HepG2 (cell line): Measurements from ENCODE around the gene PHACTR3. TPM values are rescaled to one million over a fixed set of nuclear protein-coding genes. Genes with fewer than 3 reads are reported as not detected.

Source experiments
- ATAC-seq: fragments of 200-7000 bp; cut with Tn5 transposase; 3 replicates; pipeline ENCODE4 v1.9.1; 2020; ENCODE audit warnings: mild to moderate bottlenecking, moderate library complexity
- BruUV-seq: library from RNA; stranded (reverse); fragments of 400-500 nt; replicated peaks from 2 replicates; lab custom pipeline; 2021; lab: Mats Ljungman, UMichigan
- CTCF ChIA-PET: fragments of 300-600 bp; formaldehyde crosslinking; extraction: SDS; loops from one replicate; lab custom pipeline; 2021; ENCODE audit warnings: low total read pairs, inconsistent platforms, low intra/inter-chr PET ratio; lab: Yijun Ruan, JAX
- POLR2A ChIA-PET: fragments of 350-600 bp; sonication (Branson Sonifier 250); formaldehyde crosslinking; loops from one replicate; lab custom pipeline; 2020; ENCODE audit warnings: antibody characterized with exemption, inconsistent platforms; lab: Yijun Ruan, JAX
- DNase-seq: peaks from one replicate; pipeline ENCODE4 v3.0.0-alpha.2; 2015; ENCODE audit warnings: low spot score
- FAIRE-seq: peaks from 3 replicates; lab custom pipeline; 2011; peaks lifted over from hg19 to GRCh38; lab: Jason Lieb, UNC
- H2AFZ ChIP-seq: one replicate; pipeline ENCODE4 v1.6.1; 2011; ENCODE audit warnings: low read length, inconsistent platforms
- H3K27ac ChIP-seq: fragments of 300-600 bp; 3 replicates; pipeline ENCODE4 v1.8.0; 2011; ENCODE audit warnings: mixed run types, mild to moderate bottlenecking, mixed read lengths, low read length, inconsistent platforms; ENCODE audit not compliant: insufficient read depth; ENCODE audit errors: extremely low read length
- H3K27me3 ChIP-seq, 2 experiments: fragments of 200-600 bp in 1 of 2; 2 replicates in 1 of 2; 3 replicates in 1 of 2; pipeline versions ENCODE4 v1.6.0 to v1.8.0; 2011; ENCODE audit warnings: low read length in 2 of 2, mild to moderate bottlenecking in 2 of 2, moderate library complexity in 2 of 2, inconsistent platforms in 1 of 2; ENCODE audit not compliant: insufficient read depth in 2 of 2, control insufficient read depth in 1 of 2
- H3K36me3 ChIP-seq, 2 experiments: fragments of 200-600 bp in 1 of 2; replicated peaks in 1 of 2; 2 replicates in 1 of 2; 3 replicates in 1 of 2; pipeline versions ENCODE4 v1.5.1 to v1.8.0; 2011; ENCODE audit warnings: low read length in 2 of 2, inconsistent platforms in 1 of 2; ENCODE audit not compliant: insufficient read depth in 2 of 2, control insufficient read depth in 1 of 2
- H3K4me1 ChIP-seq: 2 replicates; pipeline ENCODE4 v1.5.1; 2012; ENCODE audit warnings: low read length, inconsistent platforms; ENCODE audit not compliant: insufficient read depth
- H3K4me2 ChIP-seq: 2 replicates; pipeline ENCODE4 v1.6.0; 2011; ENCODE audit warnings: low read depth, low read length, inconsistent platforms
- H3K4me3 ChIP-seq, 3 experiments: fragments of 200-600 bp in 1 of 3; sonication (generic), shearing (Covaris generic) in 1 of 3; replicated peaks in 1 of 3; 2 replicates each; pipeline ENCODE4 v1.5.1; 2011 to 2016; ENCODE audit warnings: low read length in 3 of 3, inconsistent platforms in 2 of 3, low read depth in 2 of 3, mild to moderate bottlenecking in 2 of 3, control low read depth in 1 of 3, mixed read lengths in 1 of 3; ENCODE audit not compliant: insufficient read depth in 1 of 3
- H3K79me2 ChIP-seq: one replicate; pipeline ENCODE4 v1.6.1; 2011; ENCODE audit warnings: low read length, inconsistent platforms; ENCODE audit not compliant: insufficient read depth
- H3K9ac ChIP-seq: 2 replicates; pipeline ENCODE4 v1.6.0; 2011; ENCODE audit warnings: mild to moderate bottlenecking, low read depth, low read length, inconsistent platforms; ENCODE audit not compliant: insufficient read depth
- H3K9me3 ChIP-seq: 2 replicates; pipeline ENCODE4 v1.5.1; 2012; ENCODE audit warnings: mild to moderate bottlenecking, low read length
- H4K20me1 ChIP-seq: 2 replicates; pipeline ENCODE4 v1.6.0; 2011; ENCODE audit warnings: inconsistent platforms, mild to moderate bottlenecking, low read length, moderate library complexity; ENCODE audit not compliant: insufficient read depth
- DR1 ChIP-seq: sonication (generic); formaldehyde crosslinking; IDR thresholded peaks from 2 replicates; pipeline ENCODE4 v1.8.0; 2021; ENCODE audit warnings: mild to moderate bottlenecking, missing genetic modification reagents, inconsistent platforms
- NPAS2 ChIP-seq: sonication (generic); formaldehyde crosslinking; IDR thresholded peaks from 2 replicates; pipeline ENCODE4 v1.8.0; 2022; ENCODE audit warnings: mild to moderate bottlenecking, missing genetic modification reagents, borderline replicate concordance
- TRIM24 ChIP-seq: sonication (generic); formaldehyde crosslinking; IDR thresholded peaks from 2 replicates; pipeline ENCODE4 v1.8.0; 2022; ENCODE audit warnings: mild to moderate bottlenecking, missing genetic modification reagents
- WIZ ChIP-seq: sonication (generic); formaldehyde crosslinking; IDR thresholded peaks from 2 replicates; pipeline ENCODE4 v1.5.1; 2020; ENCODE audit warnings: mild to moderate bottlenecking, missing genetic modification reagents
- ZNF317 ChIP-seq: sonication (generic); formaldehyde crosslinking; IDR thresholded peaks from 2 replicates; pipeline ENCODE4 v1.5.0; 2020; ENCODE audit warnings: mild to moderate bottlenecking, missing genetic modification reagents
- WGBS: methylation state at CpG from one replicate; pipeline ENCODE4 v1.1.6; 2017; ENCODE audit warnings: low lambda C conversion rate; 5-methylcytosine and 5-hydroxymethylcytosine counted together
- in situ Hi-C: cut with HindIII; loops from 2 replicates; pipeline ENCODE4 v1.10.0; 2017; ENCODE audit warnings: low pct_unique_long_range_greater_than_20kb; ENCODE audit not compliant: extremely low pct_ligation_motif_present
- intact Hi-C: fragments of 100-400 bp; cut with micrococcal nuclease; formaldehyde crosslinking; loops from one replicate; pipeline ENCODE4 v1.10.0; 2022; ENCODE audit not compliant: unreplicated experiment
- polyA plus RNA-seq, 8 experiments: library from polyadenylated mRNA; depleted of rRNA in 3 of 8; stranded (reverse) in 7 of 8; unstranded in 1 of 8; fragments of >200 nt; fragmentation: Illumina TruSeq in 4 of 8; extraction: Trizol in 4 of 8; gene quantifications; 2 replicates each; pipeline versions ENCODE4 v1.2.1 to v1.2.3, GENCODE V29; 2011 to 2016; ENCODE audit warnings: low read depth in 4 of 8, missing spikeins in 1 of 8, mixed read lengths in 1 of 8; ENCODE audit not compliant: insufficient read depth in 1 of 8
- total RNA-seq, 5 experiments: library from RNA; depleted of rRNA; stranded (reverse); fragments of >200 nt; fragmentation: Illumina TruSeq; extraction: Trizol; gene quantifications; 2 replicates each; pipeline ENCODE4 v1.2.3, GENCODE V29; 2016; ENCODE audit warnings: low read depth in 1 of 5
- TF ChIP-seq, protein P1 (sequence below): IDR thresholded peaks from 2 replicates; pipeline ENCODE4 v1.6.1; 2016; ENCODE audit warnings: low read depth, missing genetic modification reagents, missing compliant biosample characterization

PHACTR3 gene
- total and polyA plus RNA-seq, 2 of the 13 experiments (the other 11 are each of a cell fraction or from before 2014, with no cell fraction given): not detected

DNA sequence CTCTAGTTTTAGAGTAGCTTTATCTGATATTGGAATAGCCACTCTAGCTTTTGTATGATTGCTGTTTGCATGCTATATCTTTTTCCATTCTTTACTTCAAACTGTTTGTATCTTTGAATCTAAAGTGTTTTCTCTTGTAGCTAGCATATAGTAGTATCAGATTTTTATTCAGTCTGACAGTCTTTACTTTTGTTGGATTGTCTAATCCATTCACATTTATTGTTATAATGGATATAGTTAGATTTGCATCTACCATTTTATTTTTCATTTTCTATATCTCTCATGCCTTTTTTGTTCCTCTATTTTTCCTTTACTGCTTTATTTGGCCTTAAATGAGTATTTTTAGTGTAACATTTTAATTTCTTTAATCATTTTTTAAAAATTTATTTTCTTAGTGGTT is 52.1 kb downstream of the PHACTR3 start:
- BruUV-seq: no TSS peak
- no peak for DNase-seq
- peaks cover 45% of the 10 kb centered on the region for H3K9me3 ChIP-seq
- no peak for FAIRE-seq
- no peak overlapping the region for H3K27ac ChIP-seq
- in situ Hi-C loops: no loop called here
- no peak overlapping the region for H3K9ac ChIP-seq
- ATAC-seq: no peak
- CTCF ChIA-PET: no interaction called here
- POLR2A ChIA-PET: no interaction called here
- no peaks in the 10 kb centered on the region for H3K4me1 ChIP-seq
- peaks cover 2 to 5% of the 10 kb centered on the region in 2 experiments; a peak in 3 of 5 replicates for H3K27me3 ChIP-seq
- H3K4me2 ChIP-seq: no peak overlapping the region
- H3K79me2 ChIP-seq: no peaks in the 10 kb centered on the region
- TF ChIP-seq WIZ (CRISPR knock-in tag) (no peak), NPAS2 (no peak), TRIM24 (CRISPR knock-in tag) (no peak), DR1 (CRISPR knock-in tag) (no peak)
- H3K4me3 ChIP-seq: no peak overlapping the region
- H3K36me3 ChIP-seq: no peaks in the 10 kb centered on the region
- intact Hi-C loops: no loop called here
- no peaks in the 10 kb centered on the region for H4K20me1 ChIP-seq
- no peak overlapping the region for H2AFZ ChIP-seq

DNA sequence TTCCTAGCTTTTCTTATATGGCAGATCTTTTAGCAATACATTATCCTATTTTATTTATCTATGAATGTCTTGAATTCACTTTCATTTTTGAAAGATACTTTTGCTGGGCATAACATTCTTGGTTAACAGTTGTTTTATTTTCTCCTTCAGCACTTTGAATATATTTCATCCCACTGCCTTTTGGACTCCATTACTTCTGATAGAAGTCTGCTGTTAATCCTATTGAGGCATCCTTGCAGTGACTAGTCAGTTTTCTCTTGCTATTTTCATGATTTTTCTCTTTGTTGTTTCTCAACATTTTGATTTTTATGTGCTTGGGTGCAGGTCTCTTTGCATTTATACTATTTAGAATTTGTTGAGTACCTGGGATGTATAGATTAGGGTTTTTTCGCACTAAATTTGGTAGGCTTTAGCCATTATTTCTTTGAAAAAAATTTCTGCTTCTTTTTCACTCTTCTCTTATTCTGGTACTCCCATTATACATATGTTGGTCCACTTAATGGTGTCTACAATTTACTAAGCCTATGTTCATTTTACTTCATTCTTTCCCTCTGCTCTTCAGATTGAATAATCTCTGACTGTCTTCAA is 53.2 kb downstream of the PHACTR3 start:
- FAIRE-seq (no peak), DNase-seq (no peak), ATAC-seq (no peak)
- TF ChIP-seq ZNF317 (CRISPR knock-in tag): peak; percentile 98
- TF ChIP-seq, protein P1, sequence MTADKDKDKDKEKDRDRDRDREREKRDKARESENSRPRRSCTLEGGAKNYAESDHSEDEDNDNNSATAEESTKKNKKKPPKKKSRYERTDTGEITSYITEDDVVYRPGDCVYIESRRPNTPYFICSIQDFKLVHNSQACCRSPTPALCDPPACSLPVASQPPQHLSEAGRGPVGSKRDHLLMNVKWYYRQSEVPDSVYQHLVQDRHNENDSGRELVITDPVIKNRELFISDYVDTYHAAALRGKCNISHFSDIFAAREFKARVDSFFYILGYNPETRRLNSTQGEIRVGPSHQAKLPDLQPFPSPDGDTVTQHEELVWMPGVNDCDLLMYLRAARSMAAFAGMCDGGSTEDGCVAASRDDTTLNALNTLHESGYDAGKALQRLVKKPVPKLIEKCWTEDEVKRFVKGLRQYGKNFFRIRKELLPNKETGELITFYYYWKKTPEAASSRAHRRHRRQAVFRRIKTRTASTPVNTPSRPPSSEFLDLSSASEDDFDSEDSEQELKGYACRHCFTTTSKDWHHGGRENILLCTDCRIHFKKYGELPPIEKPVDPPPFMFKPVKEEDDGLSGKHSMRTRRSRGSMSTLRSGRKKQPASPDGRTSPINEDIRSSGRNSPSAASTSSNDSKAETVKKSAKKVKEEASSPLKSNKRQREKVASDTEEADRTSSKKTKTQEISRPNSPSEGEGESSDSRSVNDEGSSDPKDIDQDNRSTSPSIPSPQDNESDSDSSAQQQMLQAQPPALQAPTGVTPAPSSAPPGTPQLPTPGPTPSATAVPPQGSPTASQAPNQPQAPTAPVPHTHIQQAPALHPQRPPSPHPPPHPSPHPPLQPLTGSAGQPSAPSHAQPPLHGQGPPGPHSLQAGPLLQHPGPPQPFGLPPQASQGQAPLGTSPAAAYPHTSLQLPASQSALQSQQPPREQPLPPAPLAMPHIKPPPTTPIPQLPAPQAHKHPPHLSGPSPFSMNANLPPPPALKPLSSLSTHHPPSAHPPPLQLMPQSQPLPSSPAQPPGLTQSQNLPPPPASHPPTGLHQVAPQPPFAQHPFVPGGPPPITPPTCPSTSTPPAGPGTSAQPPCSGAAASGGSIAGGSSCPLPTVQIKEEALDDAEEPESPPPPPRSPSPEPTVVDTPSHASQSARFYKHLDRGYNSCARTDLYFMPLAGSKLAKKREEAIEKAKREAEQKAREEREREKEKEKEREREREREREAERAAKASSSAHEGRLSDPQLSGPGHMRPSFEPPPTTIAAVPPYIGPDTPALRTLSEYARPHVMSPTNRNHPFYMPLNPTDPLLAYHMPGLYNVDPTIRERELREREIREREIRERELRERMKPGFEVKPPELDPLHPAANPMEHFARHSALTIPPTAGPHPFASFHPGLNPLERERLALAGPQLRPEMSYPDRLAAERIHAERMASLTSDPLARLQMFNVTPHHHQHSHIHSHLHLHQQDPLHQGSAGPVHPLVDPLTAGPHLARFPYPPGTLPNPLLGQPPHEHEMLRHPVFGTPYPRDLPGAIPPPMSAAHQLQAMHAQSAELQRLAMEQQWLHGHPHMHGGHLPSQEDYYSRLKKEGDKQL (CRISPR knock-in tag): no peak
- Histone ChIP-seq H3K9ac (no peak overlapping the region), H3K4me1 (no peaks in the 10 kb centered on the region), H3K27me3 (peaks cover 2 to 15% of the 10 kb centered on the region in 2 experiments; a peak in 3 of 5 replicates), H3K4me3 (no peak overlapping the region), H4K20me1 (no peaks in the 10 kb centered on the region), H3K27ac (no peak overlapping the region), H3K36me3 (no peaks in the 10 kb centered on the region), H3K4me2 (no peak overlapping the region), H3K79me2 (no peaks in the 10 kb centered on the region), H3K9me3 (peaks cover 45% of the 10 kb centered on the region), H2AFZ (no peak overlapping the region)
- WGBS: 0% methylated on average over 1 of the region's 1 CpG
- in situ Hi-C loops: no loop called here
- intact Hi-C loops: no loop called here
- POLR2A ChIA-PET: no interaction called here
- BruUV-seq: no TSS peak
- CTCF ChIA-PET: no interaction called here
